MM.1S (cell line): Measurements from ENCODE around the gene MARCHF10.

Experiments
- DNase-seq: peaks from one replicate; pipeline ENCODE4 v3.0.0-alpha.2; 2015
- H2AFZ ChIP-seq: fragments of 300-600 bp; sonication (generic); 2 replicates; pipeline ENCODE4 v1.6.0; 2016; ENCODE audit warnings: antibody characterized with exemption, low read length
- H3F3A ChIP-seq: fragments of 300-600 bp; sonication (generic); 2 replicates; pipeline ENCODE4 v1.6.1; 2016; ENCODE audit warnings: mild to moderate bottlenecking, antibody characterized with exemption, low read length, moderate library complexity, mixed read lengths; ENCODE audit not compliant: insufficient read depth
- H3K27ac ChIP-seq: fragments of 300-600 bp; sonication (generic); 2 replicates; pipeline ENCODE4 v1.5.1; 2016; ENCODE audit warnings: mild to moderate bottlenecking, low read length
- H3K27me3 ChIP-seq: fragments of 300-600 bp; sonication (generic); replicated peaks from 2 replicates; pipeline ENCODE4 v1.6.0; 2016; ENCODE audit warnings: low read length; ENCODE audit not compliant: insufficient read depth
- H3K36me3 ChIP-seq: fragments of 300-600 bp; sonication (generic); replicated peaks from 2 replicates; pipeline ENCODE4 v1.6.1; 2016; ENCODE audit warnings: mild to moderate bottlenecking, low read length, mixed read lengths; ENCODE audit not compliant: insufficient read depth
- H3K4me1 ChIP-seq: fragments of 300-600 bp; sonication (generic); 2 replicates; pipeline ENCODE4 v1.6.1; 2016; ENCODE audit warnings: low read length, mixed read lengths
- H3K4me2 ChIP-seq: fragments of 300-600 bp; sonication (generic); 2 replicates; pipeline ENCODE4 v1.6.0; 2016; ENCODE audit warnings: low read depth, low read length
- H3K4me3 ChIP-seq: fragments of 300-600 bp; sonication (generic); 2 replicates; pipeline ENCODE4 v1.5.1; 2016; ENCODE audit warnings: low read length, mixed read lengths
- H3K79me2 ChIP-seq: fragments of 300-600 bp; sonication (generic); 2 replicates; pipeline ENCODE4 v1.6.1; 2016; ENCODE audit warnings: mixed run types, low read length, mixed read lengths
- H3K9ac ChIP-seq: fragments of 300-600 bp; sonication (generic); 2 replicates; pipeline ENCODE4 v1.6.1; 2016; ENCODE audit warnings: low read length, mixed read lengths
- H3K9me2 ChIP-seq: fragments of 300-600 bp; sonication (generic); replicated peaks from 2 replicates; pipeline ENCODE4 v1.6.1; 2016; ENCODE audit warnings: mild to moderate bottlenecking, low read length, mixed read lengths; ENCODE audit not compliant: insufficient read depth
- H3K9me3 ChIP-seq: fragments of 300-600 bp; sonication (generic); replicated peaks from 2 replicates; pipeline ENCODE4 v1.6.1; 2016; ENCODE audit warnings: mild to moderate bottlenecking, low read length, mixed read lengths; ENCODE audit not compliant: insufficient read depth
- H4K20me1 ChIP-seq: fragments of 300-600 bp; sonication (generic); 2 replicates; pipeline ENCODE4 v1.6.1; 2016; ENCODE audit warnings: mild to moderate bottlenecking, low read length, moderate library complexity, mixed read lengths; ENCODE audit not compliant: insufficient read depth
- CTCF ChIP-seq: fragments of 300-600 bp; sonication (generic); IDR thresholded peaks from 2 replicates; pipeline ENCODE4 v1.5.1; 2016; ENCODE audit warnings: antibody characterized with exemption, low read length, mixed read lengths
- EZH2 ChIP-seq: fragments of 300-600 bp; sonication (generic); optimal IDR thresholded peaks from 2 replicates; pipeline ENCODE3; 2017; ENCODE audit warnings: low read depth, mild to moderate bottlenecking, antibody characterized with exemption, low read length, mixed read lengths
- EZH2phosphoT487 ChIP-seq: fragments of 300-600 bp; sonication (generic); IDR thresholded peaks from 2 replicates; pipeline ENCODE4 v1.6.1; 2018; ENCODE audit warnings: antibody characterized with exemption, low read length

The MARCHF10 gene

GRCh38 chr17:62804025-62804424 is 4.1 kb downstream of the MARCHF10 start:
- H3K4me2 ChIP-seq: no peak overlapping the region
- H3K9me3 ChIP-seq: no peaks in the 10 kb centered on the region
- no peaks in the 10 kb centered on the region for H3K27me3 ChIP-seq
- H3K9me2 ChIP-seq: no peaks in the 10 kb centered on the region
- H3K27ac ChIP-seq: no peak overlapping the region
- no peaks in the 10 kb centered on the region for H4K20me1 ChIP-seq
- no peaks in the 10 kb centered on the region for H3F3A ChIP-seq
- no peak overlapping the region for H3K4me3 ChIP-seq
- H3K9ac ChIP-seq: no peak overlapping the region
- no peaks in the 10 kb centered on the region for H3K36me3 ChIP-seq
- TF ChIP-seq EZH2phosphoT487 (no peak), EZH2 (no peak), CTCF (no peak)
- DNase-seq: no peak
- no peaks in the 10 kb centered on the region for H3K4me1 ChIP-seq
- H3K79me2 ChIP-seq: no peaks in the 10 kb centered on the region
- H2AFZ ChIP-seq: no peak overlapping the region

GRCh38 chr17:62802561-62803205 is 5.4 kb downstream of the MARCHF10 start:
- DNase-seq: no peak
- H3K27ac ChIP-seq: no peak overlapping the region
- H3F3A ChIP-seq: no peaks in the 10 kb centered on the region
- H3K27me3 ChIP-seq: no peaks in the 10 kb centered on the region
- no peaks in the 10 kb centered on the region for H3K79me2 ChIP-seq
- H2AFZ ChIP-seq: no peak overlapping the region
- H3K9me2 ChIP-seq: no peaks in the 10 kb centered on the region
- no peak overlapping the region for H3K9ac ChIP-seq
- H3K4me3 ChIP-seq: no peak overlapping the region
- no peak overlapping the region for H3K4me2 ChIP-seq
- no peaks in the 10 kb centered on the region for H3K4me1 ChIP-seq
- H3K9me3 ChIP-seq: no peaks in the 10 kb centered on the region
- no peaks in the 10 kb centered on the region for H4K20me1 ChIP-seq
- H3K36me3 ChIP-seq: no peaks in the 10 kb centered on the region
- TF ChIP-seq CTCF (no peak), EZH2 (no peak), EZH2phosphoT487 (no peak)

GRCh38 chr17:62801553-62802114 is 6.5 kb downstream of the MARCHF10 start:
- H3K27me3 ChIP-seq: no peaks in the 10 kb centered on the region
- no peaks in the 10 kb centered on the region for H3K4me1 ChIP-seq
- H3K4me2 ChIP-seq: no peak overlapping the region
- H3K4me3 ChIP-seq: no peak overlapping the region
- no peaks in the 10 kb centered on the region for H3F3A ChIP-seq
- DNase-seq: no peak
- H3K9me3 ChIP-seq: no peaks in the 10 kb centered on the region
- no peaks in the 10 kb centered on the region for H3K79me2 ChIP-seq
- no peaks in the 10 kb centered on the region for H4K20me1 ChIP-seq
- no peak overlapping the region for H3K27ac ChIP-seq
- H2AFZ ChIP-seq: no peak overlapping the region
- H3K9ac ChIP-seq: no peak overlapping the region
- H3K36me3 ChIP-seq: no peaks in the 10 kb centered on the region
- H3K9me2 ChIP-seq: no peaks in the 10 kb centered on the region
- no peak for TF ChIP-seq CTCF
- TF ChIP-seq EZH2: no peak
- TF ChIP-seq EZH2phosphoT487: no peak
